Measurements from ENCODE around the gene OPA1. TPM values are rescaled to one million over a fixed set of nuclear protein-coding genes. Genes with fewer than 3 reads are reported as not detected.

The OPA1 gene
- total RNA-seq, 1 experiment from 2014 or later, result 75.4 TPM

DNA sequence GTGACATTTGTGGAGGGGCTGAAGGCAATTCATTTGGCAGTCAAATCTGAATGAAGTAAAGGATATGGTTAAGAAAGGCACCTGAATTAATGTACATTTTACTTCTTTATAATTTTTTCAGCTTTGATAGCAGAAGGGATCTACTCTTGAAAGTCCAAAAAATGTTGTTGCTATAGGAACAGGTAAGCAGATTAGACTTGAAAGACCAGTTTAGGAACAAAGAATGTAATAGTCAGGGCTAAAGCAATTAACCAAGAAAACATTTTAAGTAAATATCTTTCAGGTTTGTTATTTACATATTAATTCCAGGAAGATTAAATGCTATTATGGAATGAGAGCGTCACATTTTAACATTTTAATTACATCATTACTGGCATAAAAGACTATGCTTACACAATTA, 39.4 kb upstream of the OPA1 start:
- no peak overlapping the region for H2BK12ac ChIP-seq (ENCODE audit: insufficient read length, low read depth, low read length)
- H3K4ac ChIP-seq (ENCODE audit: low read depth, low read length), result no peak overlapping the region
- no peak overlapping the region for H2BK20ac ChIP-seq (ENCODE audit: low read depth, low read length, poor library complexity, severe bottlenecking)
- no peak overlapping the region for H2BK5ac ChIP-seq (ENCODE audit: insufficient read length, low read length)
- no peak overlapping the region for H4K5ac ChIP-seq (ENCODE audit: insufficient read length, low read depth, low read length)
- H4K8ac ChIP-seq (replicated peaks; ENCODE audit: insufficient read length, low read depth, low read length), result no peak overlapping the region
- H3K27ac Mint-ChIP-seq, result no peak overlapping the region
- H3K27me3 Mint-ChIP-seq (ENCODE audit: low read depth), result no peaks in the 10 kb centered on the region
- H3K79me2 ChIP-seq (ENCODE audit: insufficient read depth, low read length), result no peaks in the 10 kb centered on the region
- H3K4me1 ChIP-seq (ENCODE audit: insufficient read depth, low read length), result no peaks in the 10 kb centered on the region
- no peak overlapping the region for H3K56ac ChIP-seq (ENCODE audit: insufficient read length, low read depth, low read length)
- no peaks in the 10 kb centered on the region for H3K23me2 ChIP-seq (ENCODE audit: insufficient read length, low read depth, low read length, poor library complexity, severe bottlenecking)
- H2AK5ac ChIP-seq (ENCODE audit: insufficient read length, low read length), result no peak overlapping the region
- H3K23ac ChIP-seq (ENCODE audit: insufficient read length, low read depth, low read length), result no peak overlapping the region
- H4K91ac ChIP-seq (ENCODE audit: insufficient read length, low read depth, low read length), result no peak overlapping the region
- H2AFZ ChIP-seq (ENCODE audit: low read length), result no peak overlapping the region
- no peak overlapping the region for H3K18ac ChIP-seq (ENCODE audit: insufficient read length, low read depth, low read length)
- no peak for DNase-seq
- H3K4me2 ChIP-seq (ENCODE audit: insufficient read depth, insufficient read length, low read length), result no peak overlapping the region
- no peaks in the 10 kb centered on the region for H3K36me3 Mint-ChIP-seq (ENCODE audit: insufficient read depth in 1 of 3, low read depth in 3 of 3)
- H3K27ac ChIP-seq (ENCODE audit: insufficient read length, low read depth, low read length), result no peak overlapping the region
- H3K4me3 Mint-ChIP-seq, result no peak overlapping the region
- H3K9me3 Mint-ChIP-seq, result no peaks in the 10 kb centered on the region
- no peak overlapping the region for H2BK15ac ChIP-seq (ENCODE audit: low read depth, low read length)
- no peak for TF ChIP-seq CTCF (conservative IDR thresholded peaks at IDR 0.05)
- no peaks in the 10 kb centered on the region for H3K27me3 ChIP-seq (ENCODE audit: insufficient read depth, low read length)
- no peaks in the 10 kb centered on the region for H4K20me1 ChIP-seq (ENCODE audit: control insufficient read depth, insufficient read depth, insufficient read length)
- no peak overlapping the region for H2BK120ac ChIP-seq (ENCODE audit: low read depth, low read length, poor library complexity, severe bottlenecking)
- no peak overlapping the region for H3K9ac ChIP-seq (ENCODE audit: extremely low read depth, insufficient read length, low read length)
- H3K4me1 Mint-ChIP-seq, result peaks cover 8 to 14% of the 10 kb centered on the region in 2 experiments
- no CpG with 5 or more reads among the region's 1 CpG for WGBS (ENCODE audit: extremely low coverage, insufficient read length, low lambda C conversion rate)
- no peaks in the 10 kb centered on the region for H3K9me3 ChIP-seq (ENCODE audit: control insufficient read depth, low read depth, low read length)
- H3T11ph ChIP-seq (ENCODE audit: low read length), result no peak overlapping the region
- H3K79me1 ChIP-seq (ENCODE audit: insufficient read depth, low read depth, low read length, poor library complexity, severe bottlenecking), result no peaks in the 10 kb centered on the region
- H3K14ac ChIP-seq (ENCODE audit: insufficient read depth, low read length), result no peak overlapping the region
